ENCODE data around the gene DNM2. TPM values are rescaled to one million over a fixed set of nuclear protein-coding genes. Genes with fewer than 3 reads are reported as not detected.
"Not testable (repeated sequence)": the region's sequence is repeated elsewhere in the genome, so short reads cannot be mapped to it uniquely, and the experiment has no call there.

DNM2 gene
- total and polyA plus RNA-seq, 2 experiments from 2014 or later = 47.2 to 60.5 TPM

DNA sequence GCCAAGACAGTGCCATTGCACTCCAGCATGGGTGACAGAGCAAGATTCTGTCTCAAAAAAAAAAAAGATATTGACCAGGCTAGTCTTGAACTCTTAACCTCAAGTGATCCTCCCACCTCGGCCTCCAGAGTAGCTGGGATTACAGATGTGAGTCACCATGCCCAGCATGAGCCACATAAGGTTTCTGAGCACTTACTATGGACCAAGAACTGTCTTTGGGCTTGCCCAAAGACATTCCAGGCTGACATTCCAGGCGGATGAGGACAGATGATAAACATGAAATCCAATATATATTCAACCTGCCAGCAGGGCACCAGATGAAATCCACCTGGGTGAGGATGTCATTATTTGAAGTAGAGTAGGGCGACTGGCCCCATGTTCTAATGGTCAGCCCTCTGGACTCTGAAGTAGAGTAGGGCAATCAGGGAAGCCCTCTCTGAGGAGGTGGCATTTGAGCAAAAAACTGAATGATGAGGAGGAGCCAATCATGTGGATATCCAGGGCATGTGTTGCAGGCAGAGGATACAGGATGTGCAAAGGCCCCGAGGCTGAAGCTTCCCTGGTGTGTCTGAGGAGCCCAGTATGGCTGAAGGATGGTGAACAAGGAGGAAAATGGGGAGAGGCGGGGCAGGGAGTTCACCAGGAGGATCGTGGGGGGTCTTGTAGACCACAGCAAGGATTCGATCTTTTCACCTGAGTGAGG lies 134.4 kb downstream of the DNM2 start:
- H3K4me2 ChIP-seq (ENCODE audit: unreplicated experiment) = no peak overlapping the region
- no peaks in the 10 kb centered on the region for H3K27me3 ChIP-seq (replicated peaks; ENCODE audit: insufficient read depth)
- no peaks in the 10 kb centered on the region for H4K20me1 ChIP-seq (ENCODE audit: insufficient read depth)
- no peaks in the 10 kb centered on the region for H3K4me1 ChIP-seq (ENCODE audit: insufficient read depth)
- no peak overlapping the region for H2AFZ ChIP-seq
- H3K27ac ChIP-seq = no peak overlapping the region
- H3K36me3 ChIP-seq (ENCODE audit: low read depth) = no peaks in the 10 kb centered on the region
- no peak for TF ChIP-seq EZH2phosphoT487 (IDR thresholded peaks at IDR 0.05; ENCODE audit: insufficient read depth, low read depth)
- no peak for TF ChIP-seq EZH2 (IDR thresholded peaks at IDR 0.05; ENCODE audit: insufficient read depth, poor library complexity, severe bottlenecking)
- no peak overlapping the region for H3K4me3 ChIP-seq
- H3K9me2 ChIP-seq (ENCODE audit: insufficient read depth) = no peaks in the 10 kb centered on the region
- peak; percentile 76 for DNase-seq
- WGBS, 2 experiments (ENCODE audit: low coverage in 1 of 2, low lambda C conversion rate in 2 of 2, missing lambda C conversion rate in 2 of 2) = 67 to 69% methylated on average over 7 of the region's 7 CpGs
- no peak overlapping the region for H3K9ac ChIP-seq
- H3K79me2 ChIP-seq (ENCODE audit: insufficient read depth) = no peaks in the 10 kb centered on the region
- no peaks in the 10 kb centered on the region for H3F3A ChIP-seq (ENCODE audit: insufficient read depth)
- no peaks in the 10 kb centered on the region for H3K9me3 ChIP-seq (ENCODE audit: low read depth)
- in situ Hi-C loops (cut with MboI) = no loop called here

DNA sequence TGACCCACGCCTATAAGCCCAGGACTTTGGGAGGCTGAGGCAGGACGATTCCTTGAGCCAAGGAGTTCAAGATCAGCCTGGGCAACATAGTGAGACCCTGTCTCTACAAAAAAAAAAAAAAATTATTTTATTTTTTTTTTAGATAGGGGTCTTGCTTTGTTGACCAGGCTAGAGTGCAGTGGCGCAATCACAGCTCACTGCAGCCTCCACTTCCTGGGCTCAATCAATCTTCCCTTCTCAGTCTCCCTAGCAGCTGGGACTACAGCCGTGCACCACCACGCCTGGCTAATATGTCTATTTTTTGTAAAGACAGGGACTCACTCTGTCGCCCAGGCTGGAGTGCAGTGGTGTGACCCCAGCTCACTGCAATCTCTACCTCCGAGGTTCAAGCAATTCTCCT lies 135.1 kb downstream of the DNM2 start:
- TF ChIP-seq EZH2 (IDR thresholded peaks at IDR 0.05; ENCODE audit: insufficient read depth, poor library complexity, severe bottlenecking) = no peak
- no peak for TF ChIP-seq EZH2phosphoT487 (IDR thresholded peaks at IDR 0.05; ENCODE audit: insufficient read depth, low read depth)
- H3K4me3 ChIP-seq = no peak overlapping the region
- no peak for DNase-seq
- no peaks in the 10 kb centered on the region for H3K4me1 ChIP-seq (ENCODE audit: insufficient read depth)
- H3K9ac ChIP-seq = no peak overlapping the region
- H3K36me3 ChIP-seq (ENCODE audit: low read depth) = no peaks in the 10 kb centered on the region
- WGBS, 2 experiments (ENCODE audit: low coverage in 1 of 2, low lambda C conversion rate in 2 of 2, missing lambda C conversion rate in 2 of 2) = 69 to 71% methylated on average over 7 of the region's 7 CpGs
- H3K9me3 ChIP-seq (ENCODE audit: low read depth) = no peaks in the 10 kb centered on the region
- no peak overlapping the region for H3K27ac ChIP-seq
- no peak overlapping the region for H3K4me2 ChIP-seq (ENCODE audit: unreplicated experiment)
- no peaks in the 10 kb centered on the region for H3K27me3 ChIP-seq (replicated peaks; ENCODE audit: insufficient read depth)
- H4K20me1 ChIP-seq (ENCODE audit: insufficient read depth) = no peaks in the 10 kb centered on the region
- in situ Hi-C loops (cut with MboI) = no loop called here
- no peaks in the 10 kb centered on the region for H3K9me2 ChIP-seq (ENCODE audit: insufficient read depth)
- no peaks in the 10 kb centered on the region for H3F3A ChIP-seq (ENCODE audit: insufficient read depth)
- no peaks in the 10 kb centered on the region for H3K79me2 ChIP-seq (ENCODE audit: insufficient read depth)
- H2AFZ ChIP-seq = no peak overlapping the region

DNA sequence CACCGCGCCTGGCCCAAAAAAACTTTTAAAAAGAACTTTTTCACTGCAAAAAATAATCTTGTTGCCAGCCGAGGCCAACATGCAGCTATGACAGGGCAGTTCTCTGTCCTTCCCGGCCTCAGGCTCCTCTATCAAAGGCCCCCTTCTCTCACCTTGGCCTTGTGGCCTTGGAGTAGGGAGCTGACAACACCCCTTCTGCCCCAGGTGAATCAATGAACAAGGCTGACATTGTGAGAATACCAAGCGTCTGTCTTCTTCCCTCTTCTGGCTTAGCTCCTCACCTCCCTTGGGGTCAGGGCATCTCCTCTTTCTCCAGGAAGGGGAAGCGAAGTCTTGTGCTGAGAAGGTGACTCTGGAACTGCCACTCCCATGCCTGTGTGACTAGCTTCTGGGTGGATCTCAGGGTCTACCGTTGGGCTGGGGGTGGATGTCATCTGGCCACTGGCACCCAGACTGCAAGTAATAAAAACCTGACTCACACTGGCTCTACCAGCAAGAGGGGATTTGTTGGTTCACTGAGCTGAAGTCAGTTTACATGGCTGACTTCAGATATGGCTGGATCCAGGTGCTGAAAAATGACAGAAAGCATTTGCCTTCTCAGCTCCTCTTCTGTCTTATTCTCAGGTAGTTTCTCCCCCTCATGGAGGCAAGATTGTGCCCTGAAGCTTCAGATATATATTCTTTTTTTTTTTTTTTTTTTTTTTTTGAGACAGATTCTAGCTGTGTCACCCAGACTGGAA lies 136.6 kb downstream of the DNM2 start:
- H4K20me1 ChIP-seq (ENCODE audit: insufficient read depth) = no peaks in the 10 kb centered on the region
- no peak overlapping the region for H3K4me3 ChIP-seq
- no peak for DNase-seq
- no peaks in the 10 kb centered on the region for H3K79me2 ChIP-seq (ENCODE audit: insufficient read depth)
- no peaks in the 10 kb centered on the region for H3K36me3 ChIP-seq (ENCODE audit: low read depth)
- no peak overlapping the region for H2AFZ ChIP-seq
- no peaks in the 10 kb centered on the region for H3K9me3 ChIP-seq (ENCODE audit: low read depth)
- H3F3A ChIP-seq (ENCODE audit: insufficient read depth) = no peaks in the 10 kb centered on the region
- H3K27ac ChIP-seq = no peak overlapping the region
- in situ Hi-C loops (cut with MboI) = no loop called here
- no peaks in the 10 kb centered on the region for H3K9me2 ChIP-seq (ENCODE audit: insufficient read depth)
- no peak overlapping the region for H3K4me2 ChIP-seq (ENCODE audit: unreplicated experiment)
- no peaks in the 10 kb centered on the region for H3K4me1 ChIP-seq (ENCODE audit: insufficient read depth)
- no peak overlapping the region for H3K9ac ChIP-seq
- no peak for TF ChIP-seq EZH2phosphoT487 (IDR thresholded peaks at IDR 0.05; ENCODE audit: insufficient read depth, low read depth)
- TF ChIP-seq EZH2 (IDR thresholded peaks at IDR 0.05; ENCODE audit: insufficient read depth, poor library complexity, severe bottlenecking) = no peak
- no peaks in the 10 kb centered on the region for H3K27me3 ChIP-seq (replicated peaks; ENCODE audit: insufficient read depth)
- WGBS, 2 experiments (ENCODE audit: low coverage in 1 of 2, low lambda C conversion rate in 2 of 2, missing lambda C conversion rate in 2 of 2) = 69 to 73% methylated on average over 7 of the region's 7 CpGs

DNA sequence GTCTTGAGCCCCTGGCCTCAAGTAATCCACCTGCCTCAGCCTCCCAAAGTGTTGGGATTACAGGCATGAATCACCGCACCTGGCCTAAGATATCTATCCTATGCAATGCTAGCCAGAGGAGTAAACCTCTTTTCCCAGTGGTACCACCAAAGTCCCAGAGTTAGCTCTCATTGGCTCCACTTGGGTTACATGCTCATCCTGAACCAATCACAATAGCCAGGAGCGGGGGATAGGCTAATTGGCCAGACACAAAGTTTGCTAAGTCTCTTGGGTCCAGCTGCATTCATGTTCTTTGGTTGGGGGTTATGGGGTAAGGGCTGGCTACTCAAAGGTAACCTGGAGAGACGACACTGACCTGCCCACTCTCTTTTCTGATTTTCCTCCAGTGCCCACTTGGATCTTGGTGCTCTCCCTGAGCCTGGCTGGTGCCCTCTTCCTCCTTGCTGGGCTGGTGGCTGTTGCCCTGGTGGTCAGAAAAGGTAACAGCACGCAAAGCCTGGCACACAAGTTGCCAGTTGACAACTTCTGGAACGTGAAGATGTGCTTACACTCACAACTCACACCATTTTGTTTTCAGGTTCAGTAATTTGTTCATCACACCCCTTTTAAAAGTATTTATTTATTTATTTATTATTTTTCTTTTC lies 138.1 kb downstream of the DNM2 start:
- H3K4me3 ChIP-seq = no peak overlapping the region
- H3K9ac ChIP-seq = no peak overlapping the region
- no peaks in the 10 kb centered on the region for H3K9me3 ChIP-seq (ENCODE audit: low read depth)
- DNase-seq = peak; percentile 37
- in situ Hi-C loops (cut with MboI) = no loop called here
- H3K4me2 ChIP-seq (ENCODE audit: unreplicated experiment) = no peak overlapping the region
- H4K20me1 ChIP-seq (ENCODE audit: insufficient read depth) = no peaks in the 10 kb centered on the region
- H3K9me2 ChIP-seq (ENCODE audit: insufficient read depth) = no peaks in the 10 kb centered on the region
- TF ChIP-seq EZH2phosphoT487 (IDR thresholded peaks at IDR 0.05; ENCODE audit: insufficient read depth, low read depth) = no peak
- TF ChIP-seq EZH2 (IDR thresholded peaks at IDR 0.05; ENCODE audit: insufficient read depth, poor library complexity, severe bottlenecking) = no peak
- H3F3A ChIP-seq (ENCODE audit: insufficient read depth) = no peaks in the 10 kb centered on the region
- no peaks in the 10 kb centered on the region for H3K36me3 ChIP-seq (ENCODE audit: low read depth)
- H3K4me1 ChIP-seq (ENCODE audit: insufficient read depth) = no peaks in the 10 kb centered on the region
- 66 to 68% methylated on average over 5 of the region's 5 CpGs for WGBS, 2 experiments (ENCODE audit: low coverage in 1 of 2, low lambda C conversion rate in 2 of 2, missing lambda C conversion rate in 2 of 2)
- no peak overlapping the region for H3K27ac ChIP-seq
- H3K27me3 ChIP-seq (replicated peaks; ENCODE audit: insufficient read depth) = no peaks in the 10 kb centered on the region
- H2AFZ ChIP-seq = no peak overlapping the region
- H3K79me2 ChIP-seq (ENCODE audit: insufficient read depth) = no peaks in the 10 kb centered on the region

DNA sequence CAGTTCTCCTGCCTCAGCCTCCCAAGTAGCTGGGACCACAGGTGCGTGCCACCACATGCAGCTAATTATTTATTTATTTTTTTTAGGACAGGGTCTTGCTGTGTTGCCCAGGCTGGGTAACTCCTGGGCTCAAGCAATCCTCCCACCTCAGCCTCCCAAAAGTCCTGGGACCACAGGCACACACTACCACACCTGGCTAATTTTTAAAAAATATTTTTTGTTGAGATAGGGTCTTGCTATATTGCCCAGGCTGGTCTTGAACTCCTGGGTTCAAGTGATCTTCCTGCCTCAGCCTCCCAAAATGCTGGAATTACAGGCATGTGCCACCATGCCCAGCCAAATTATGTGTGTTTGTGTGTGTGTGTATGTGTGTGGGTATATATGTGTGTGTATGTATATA lies 139.0 kb downstream of the DNM2 start:
- H3K79me2 ChIP-seq (ENCODE audit: insufficient read depth); H4K20me1 ChIP-seq (ENCODE audit: insufficient read depth); H3F3A ChIP-seq (ENCODE audit: insufficient read depth); H3K27me3 ChIP-seq (replicated peaks; ENCODE audit: insufficient read depth); in situ Hi-C loops (cut with MboI); DNase-seq; H3K9me2 ChIP-seq (ENCODE audit: insufficient read depth); H3K4me1 ChIP-seq (ENCODE audit: insufficient read depth); H3K4me2 ChIP-seq (ENCODE audit: unreplicated experiment); H3K27ac ChIP-seq; H3K9me3 ChIP-seq (ENCODE audit: low read depth); H2AFZ ChIP-seq; H3K4me3 ChIP-seq; H3K36me3 ChIP-seq (ENCODE audit: low read depth); H3K9ac ChIP-seq: not testable (repeated sequence)
- WGBS, 2 experiments (ENCODE audit: low coverage in 1 of 2, low lambda C conversion rate in 2 of 2, missing lambda C conversion rate in 2 of 2) = 88 to 89% methylated on average over 1 of the region's 1 CpG
